Measurements from ENCODE around the gene EFHC1. TPM values are rescaled to one million over a fixed set of nuclear protein-coding genes. Genes with fewer than 3 reads are reported as not detected.

The EFHC1 gene
- total RNA-seq, 1 experiment from 2014 or later = 13.2 TPM

DNA sequence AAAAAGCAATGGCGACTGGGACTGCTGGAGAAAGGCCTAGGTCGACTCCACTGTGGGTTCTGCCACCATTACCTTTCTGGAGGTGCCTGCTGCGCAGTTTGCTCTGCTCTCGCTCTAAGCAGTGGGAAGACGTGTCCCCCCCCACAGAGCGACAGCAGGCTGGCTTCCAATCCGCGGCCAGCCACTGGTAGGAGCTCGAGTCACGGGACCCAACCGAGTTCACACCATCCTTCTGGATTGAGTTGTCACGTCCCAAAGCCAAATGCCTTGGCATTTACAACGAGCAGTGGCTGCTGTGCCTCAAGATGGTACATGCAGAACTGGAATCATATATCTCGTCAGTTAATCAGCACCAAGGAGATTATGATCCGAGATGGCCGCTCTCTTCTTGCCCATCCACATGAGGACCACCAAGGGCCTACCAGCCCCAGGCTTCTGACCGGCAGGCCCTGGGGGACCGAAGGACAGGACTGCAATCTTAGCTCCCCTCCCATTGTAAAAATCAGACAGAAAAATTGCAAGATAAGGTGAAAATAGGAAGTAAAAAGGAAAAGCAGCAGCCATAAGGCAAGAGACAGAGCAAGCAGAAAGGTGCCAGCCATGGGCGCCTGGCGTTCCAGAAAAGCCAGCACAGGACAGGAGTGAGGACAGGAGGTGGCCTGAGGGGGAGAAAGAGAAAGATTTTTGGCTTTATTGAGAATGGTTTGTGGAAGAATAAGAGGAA lies 82.3 kb downstream of the EFHC1 start:
- H2BK12ac ChIP-seq (ENCODE audit: insufficient read length, low read depth, low read length) = no peak overlapping the region
- H2BK15ac ChIP-seq (ENCODE audit: low read depth, low read length) = no peak overlapping the region
- no peaks in the 10 kb centered on the region for H3K9me3 Mint-ChIP-seq
- no peak overlapping the region for H3K56ac ChIP-seq (ENCODE audit: insufficient read length, low read depth, low read length)
- no peak overlapping the region for H4K8ac ChIP-seq (replicated peaks; ENCODE audit: insufficient read length, low read depth, low read length)
- no peak overlapping the region for H3K4me2 ChIP-seq (ENCODE audit: insufficient read depth, insufficient read length, low read length)
- H3K79me1 ChIP-seq (ENCODE audit: insufficient read depth, low read depth, low read length, poor library complexity, severe bottlenecking) = no peaks in the 10 kb centered on the region
- H3K9me3 ChIP-seq (ENCODE audit: control insufficient read depth, low read depth, low read length) = no peaks in the 10 kb centered on the region
- H3K23ac ChIP-seq (ENCODE audit: insufficient read length, low read depth, low read length) = no peak overlapping the region
- H4K5ac ChIP-seq (ENCODE audit: insufficient read length, low read depth, low read length) = no peak overlapping the region
- no peak overlapping the region for H3T11ph ChIP-seq (ENCODE audit: low read length)
- no peak overlapping the region for H2BK5ac ChIP-seq (ENCODE audit: insufficient read length, low read length)
- H3K14ac ChIP-seq (ENCODE audit: insufficient read depth, low read length) = no peak overlapping the region
- H2AK5ac ChIP-seq (ENCODE audit: insufficient read length, low read length) = no peak overlapping the region
- no peaks in the 10 kb centered on the region for H3K27me3 Mint-ChIP-seq (ENCODE audit: low read depth)
- no peaks in the 10 kb centered on the region for H4K20me1 ChIP-seq (ENCODE audit: control insufficient read depth, insufficient read depth, insufficient read length)
- H3K4ac ChIP-seq (ENCODE audit: low read depth, low read length) = no peak overlapping the region
- H2BK20ac ChIP-seq (ENCODE audit: low read depth, low read length, poor library complexity, severe bottlenecking) = no peak overlapping the region
- H3K9ac ChIP-seq (ENCODE audit: extremely low read depth, insufficient read length, low read length) = no peak overlapping the region
- no peak overlapping the region for H4K91ac ChIP-seq (ENCODE audit: insufficient read length, low read depth, low read length)
- H3K27ac ChIP-seq (ENCODE audit: insufficient read length, low read depth, low read length) = no peak overlapping the region
- no peaks in the 10 kb centered on the region for H3K23me2 ChIP-seq (ENCODE audit: insufficient read length, low read depth, low read length, poor library complexity, severe bottlenecking)
- H3K4me1 Mint-ChIP-seq = peaks cover 26 to 32% of the 10 kb centered on the region in 2 experiments
- no peaks in the 10 kb centered on the region for H3K27me3 ChIP-seq (ENCODE audit: insufficient read depth, low read length)
- no CpG with 5 or more reads among the region's 20 CpGs for WGBS (ENCODE audit: extremely low coverage, insufficient read length, low lambda C conversion rate)
- H3K27ac Mint-ChIP-seq = peak overlapping the region in 1 of 3 experiments; percentile 46; a peak in 4 of 7 replicates
- H3K36me3 Mint-ChIP-seq (ENCODE audit: insufficient read depth in 1 of 3, low read depth in 3 of 3) = peaks cover 6 to 34% (median 9%) of the 10 kb centered on the region in 3 experiments; a peak in 5 of 7 replicates
- H3K18ac ChIP-seq (ENCODE audit: insufficient read length, low read depth, low read length) = no peak overlapping the region
- H2BK120ac ChIP-seq (ENCODE audit: low read depth, low read length, poor library complexity, severe bottlenecking) = no peak overlapping the region
- DNase-seq = no peak
- TF ChIP-seq, protein P1, sequence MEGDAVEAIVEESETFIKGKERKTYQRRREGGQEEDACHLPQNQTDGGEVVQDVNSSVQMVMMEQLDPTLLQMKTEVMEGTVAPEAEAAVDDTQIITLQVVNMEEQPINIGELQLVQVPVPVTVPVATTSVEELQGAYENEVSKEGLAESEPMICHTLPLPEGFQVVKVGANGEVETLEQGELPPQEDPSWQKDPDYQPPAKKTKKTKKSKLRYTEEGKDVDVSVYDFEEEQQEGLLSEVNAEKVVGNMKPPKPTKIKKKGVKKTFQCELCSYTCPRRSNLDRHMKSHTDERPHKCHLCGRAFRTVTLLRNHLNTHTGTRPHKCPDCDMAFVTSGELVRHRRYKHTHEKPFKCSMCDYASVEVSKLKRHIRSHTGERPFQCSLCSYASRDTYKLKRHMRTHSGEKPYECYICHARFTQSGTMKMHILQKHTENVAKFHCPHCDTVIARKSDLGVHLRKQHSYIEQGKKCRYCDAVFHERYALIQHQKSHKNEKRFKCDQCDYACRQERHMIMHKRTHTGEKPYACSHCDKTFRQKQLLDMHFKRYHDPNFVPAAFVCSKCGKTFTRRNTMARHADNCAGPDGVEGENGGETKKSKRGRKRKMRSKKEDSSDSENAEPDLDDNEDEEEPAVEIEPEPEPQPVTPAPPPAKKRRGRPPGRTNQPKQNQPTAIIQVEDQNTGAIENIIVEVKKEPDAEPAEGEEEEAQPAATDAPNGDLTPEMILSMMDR (conservative IDR thresholded peaks at IDR 0.05) = no peak
- no peak overlapping the region for H3K4me3 Mint-ChIP-seq
- no peak overlapping the region for H2AFZ ChIP-seq (ENCODE audit: low read length)
- H3K79me2 ChIP-seq (ENCODE audit: insufficient read depth, low read length) = no peaks in the 10 kb centered on the region
- no peaks in the 10 kb centered on the region for H3K4me1 ChIP-seq (ENCODE audit: insufficient read depth, low read length)

All from H9 (cell line).